ENCODE data around the gene FAM81A.

FAM81A gene

GRCh38 chr15:59448871-59449270, 10.9 kb downstream of the FAM81A start:
- Histone ChIP-seq H3K27ac (ENCODE audit: low read length) (no peak overlapping the region), H3K27me3 (ENCODE audit: low read depth, low read length) (no peaks in the 10 kb centered on the region), H3K36me3 (replicated peaks; ENCODE audit: low read depth, low read length) (no peaks in the 10 kb centered on the region), H3K9ac (ENCODE audit: low read length) (no peak overlapping the region), H3K9me3 (ENCODE audit: insufficient read depth, low read length) (no peaks in the 10 kb centered on the region), H3K4me3 (ENCODE audit: low read length) (no peak overlapping the region), H2AFZ (ENCODE audit: low read depth, low read length) (no peak overlapping the region), H3K79me2 (ENCODE audit: low read length) (no peaks in the 10 kb centered on the region), H3K4me1 (ENCODE audit: low read length) (peaks cover 9% of the 10 kb centered on the region), H3K4me2 (ENCODE audit: low read length) (no peak overlapping the region), H4K20me1 (ENCODE audit: insufficient read depth, low read length) (no peaks in the 10 kb centered on the region)
- TF ChIP-seq CTCF (IDR thresholded peaks at IDR 0.05; ENCODE audit: low read depth, low read length) = no peak
- no peak for TF ChIP-seq EZH2phosphoT487 (IDR thresholded peaks at IDR 0.05; ENCODE audit: low read depth)

GRCh38 chr15:59453474-59454215, 15.7 kb downstream of the FAM81A start:
- Histone ChIP-seq H2AFZ (ENCODE audit: low read depth, low read length) (no peak overlapping the region), H3K9ac (ENCODE audit: low read length) (no peak overlapping the region), H3K27me3 (ENCODE audit: low read depth, low read length) (no peaks in the 10 kb centered on the region), H3K79me2 (ENCODE audit: low read length) (no peaks in the 10 kb centered on the region), H3K4me3 (ENCODE audit: low read length) (no peak overlapping the region), H3K4me2 (ENCODE audit: low read length) (no peak overlapping the region), H3K27ac (ENCODE audit: low read length) (no peak overlapping the region), H3K36me3 (replicated peaks; ENCODE audit: low read depth, low read length) (no peaks in the 10 kb centered on the region), H4K20me1 (ENCODE audit: insufficient read depth, low read length) (no peaks in the 10 kb centered on the region), H3K9me3 (ENCODE audit: insufficient read depth, low read length) (no peaks in the 10 kb centered on the region), H3K4me1 (ENCODE audit: low read length) (no peaks in the 10 kb centered on the region)
- no peak for TF ChIP-seq CTCF (IDR thresholded peaks at IDR 0.05; ENCODE audit: low read depth, low read length)
- TF ChIP-seq EZH2phosphoT487 (IDR thresholded peaks at IDR 0.05; ENCODE audit: low read depth) = no peak

GRCh38 chr15:59456114-59456513, 18.1 kb downstream of the FAM81A start:
- Histone ChIP-seq H3K36me3 (replicated peaks; ENCODE audit: low read depth, low read length) (peaks cover 11% of the 10 kb centered on the region), H3K4me3 (ENCODE audit: low read length) (no peak overlapping the region), H3K4me2 (ENCODE audit: low read length) (no peak overlapping the region), H3K27me3 (ENCODE audit: low read depth, low read length) (no peaks in the 10 kb centered on the region), H3K79me2 (ENCODE audit: low read length) (no peaks in the 10 kb centered on the region), H3K9me3 (ENCODE audit: insufficient read depth, low read length) (no peaks in the 10 kb centered on the region), H3K9ac (ENCODE audit: low read length) (no peak overlapping the region), H4K20me1 (ENCODE audit: insufficient read depth, low read length) (no peaks in the 10 kb centered on the region), H2AFZ (ENCODE audit: low read depth, low read length) (no peak overlapping the region), H3K4me1 (ENCODE audit: low read length) (no peaks in the 10 kb centered on the region), H3K27ac (ENCODE audit: low read length) (no peak overlapping the region)
- TF ChIP-seq CTCF (IDR thresholded peaks at IDR 0.05; ENCODE audit: low read depth, low read length) (no peak), EZH2phosphoT487 (IDR thresholded peaks at IDR 0.05; ENCODE audit: low read depth) (no peak)

- Histone ChIP-seq H3K4me2 (ENCODE audit: low read length) (no peak overlapping the region), H3K4me1 (ENCODE audit: low read length) (no peaks in the 10 kb centered on the region), H3K9me3 (ENCODE audit: insufficient read depth, low read length) (0 out of 2 replicates have a peak, but pooled peaks cover 5% of the 10 kb centered on the region), H3K27ac (ENCODE audit: low read length) (no peak overlapping the region), H2AFZ (ENCODE audit: low read depth, low read length) (no peak overlapping the region), H3K79me2 (ENCODE audit: low read length) (no peaks in the 10 kb centered on the region), H3K27me3 (ENCODE audit: low read depth, low read length) (no peaks in the 10 kb centered on the region), H3K9ac (ENCODE audit: low read length) (no peak overlapping the region), H3K4me3 (ENCODE audit: low read length) (no peak overlapping the region), H3K36me3 (replicated peaks; ENCODE audit: low read depth, low read length) (peaks cover 18% of the 10 kb centered on the region), H4K20me1 (ENCODE audit: insufficient read depth, low read length) (no peaks in the 10 kb centered on the region)
- TF ChIP-seq CTCF (IDR thresholded peaks at IDR 0.05; ENCODE audit: low read depth, low read length) (no peak), EZH2phosphoT487 (IDR thresholded peaks at IDR 0.05; ENCODE audit: low read depth) (no peak)
These were observed 19.1 kb downstream of the FAM81A start for GRCh38 chr15:59457103-59457502.

Data from OCI-LY3 (cell line).